ENCODE data around the gene FANCE. TPM values are rescaled to one million over a fixed set of nuclear protein-coding genes. Genes with fewer than 3 reads are reported as not detected.

Gene FANCE
- polyA plus RNA-seq, 1 donor from 2014 or later = 7.1 TPM

- Histone ChIP-seq H3F3A (ENCODE audit: insufficient read depth, low read length, poor library complexity, severe bottlenecking) (no peaks in the 10 kb centered on the region), H3K4me2 (ENCODE audit: low read length) (no peak overlapping the region), H3K27me3 (ENCODE audit: insufficient read depth, low read depth, low read length) (no peaks in the 10 kb centered on the region), H3K79me2 (replicated peaks; ENCODE audit: insufficient read depth, low read length) (no peaks in the 10 kb centered on the region), H3K9me3 (ENCODE audit: low read length) (no peaks in the 10 kb centered on the region), H3K27ac (ENCODE audit: low read length) (no peak overlapping the region), H2AFZ (ENCODE audit: low read depth, low read length) (no peak overlapping the region), H3K9ac (ENCODE audit: low read length) (no peak overlapping the region), H3K4me3 (ENCODE audit: low read length) (no peak overlapping the region), H3K36me3 (ENCODE audit: insufficient read depth, low read length) (no peaks in the 10 kb centered on the region), H3K9me2 (ENCODE audit: insufficient read depth, low read length) (no peaks in the 10 kb centered on the region), H4K20me1 (ENCODE audit: insufficient read depth) (no peaks in the 10 kb centered on the region)
- TF ChIP-seq CTCF (IDR thresholded peaks at IDR 0.05; ENCODE audit: poor library complexity, severe bottlenecking) (no peak), REST (IDR thresholded peaks at IDR 0.05; ENCODE audit: borderline replicate concordance) (no peak), POLR2AphosphoS5 (IDR thresholded peaks at IDR 0.05) (no peak), MXI1 (conservative IDR thresholded peaks at IDR 0.05; ENCODE audit: poor library complexity, severe bottlenecking) (no peak), RAD21 (conservative IDR thresholded peaks at IDR 0.05) (no peak), EZH2 (IDR thresholded peaks at IDR 0.05; ENCODE audit: borderline replicate concordance, insufficient read depth, low read length, poor library complexity, severe bottlenecking) (no peak), TAF1 (IDR thresholded peaks at IDR 0.05; ENCODE audit: low read depth) (no peak), EP300 (conservative IDR thresholded peaks at IDR 0.05; ENCODE audit: poor library complexity, severe bottlenecking) (no peak), SMC3 (conservative IDR thresholded peaks at IDR 0.05; ENCODE audit: poor library complexity) (no peak)
Measured at GRCh38 chr6:35471836-35472345, 19.8 kb downstream of the FANCE start.

- no peak overlapping the region for H2AFZ ChIP-seq (ENCODE audit: low read depth, low read length)
- H3K9me3 ChIP-seq (ENCODE audit: low read length) = no peaks in the 10 kb centered on the region
- H3K9me2 ChIP-seq (ENCODE audit: insufficient read depth, low read length) = no peaks in the 10 kb centered on the region
- H3K4me2 ChIP-seq (ENCODE audit: low read length) = no peak overlapping the region
- TF ChIP-seq RAD21 (conservative IDR thresholded peaks at IDR 0.05) (no peak), EP300 (conservative IDR thresholded peaks at IDR 0.05; ENCODE audit: poor library complexity, severe bottlenecking) (no peak), POLR2AphosphoS5 (IDR thresholded peaks at IDR 0.05) (no peak), MXI1 (conservative IDR thresholded peaks at IDR 0.05; ENCODE audit: poor library complexity, severe bottlenecking) (no peak), CTCF (IDR thresholded peaks at IDR 0.05; ENCODE audit: poor library complexity, severe bottlenecking) (no peak), TAF1 (IDR thresholded peaks at IDR 0.05; ENCODE audit: low read depth) (no peak), EZH2 (IDR thresholded peaks at IDR 0.05; ENCODE audit: borderline replicate concordance, insufficient read depth, low read length, poor library complexity, severe bottlenecking) (no peak), SMC3 (conservative IDR thresholded peaks at IDR 0.05; ENCODE audit: poor library complexity) (no peak), REST (IDR thresholded peaks at IDR 0.05; ENCODE audit: borderline replicate concordance) (no peak)
- no peaks in the 10 kb centered on the region for H3K27me3 ChIP-seq (ENCODE audit: insufficient read depth, low read depth, low read length)
- H3K4me3 ChIP-seq (ENCODE audit: low read length) = no peak overlapping the region
- H3K27ac ChIP-seq (ENCODE audit: low read length) = no peak overlapping the region
- H3K36me3 ChIP-seq (ENCODE audit: insufficient read depth, low read length) = no peaks in the 10 kb centered on the region
- no peaks in the 10 kb centered on the region for H3K79me2 ChIP-seq (replicated peaks; ENCODE audit: insufficient read depth, low read length)
- no peaks in the 10 kb centered on the region for H4K20me1 ChIP-seq (ENCODE audit: insufficient read depth)
- no peaks in the 10 kb centered on the region for H3F3A ChIP-seq (ENCODE audit: insufficient read depth, low read length, poor library complexity, severe bottlenecking)
- no peak overlapping the region for H3K9ac ChIP-seq (ENCODE audit: low read length)
Measured at GRCh38 chr6:35473075-35473849, 21.1 kb downstream of the FANCE start.
